PC-3 (cell line): ENCODE measurements around the gene MGAT5. TPM values are rescaled to one million over a fixed set of nuclear protein-coding genes. Genes with fewer than 3 reads are reported as not detected.

ENCODE experiments used
- ATAC-seq: fragments of 200-7000 bp; cut with Tn5 transposase; 2 replicates; pipeline ENCODE4 v1.9.1; 2020; ENCODE audit warnings: mild to moderate bottlenecking, moderate library complexity
- BruUV-seq: library from RNA; stranded (reverse); fragments of 400-500 nt; replicated peaks from 2 replicates; lab custom pipeline; 2021; lab: Mats Ljungman, UMichigan
- CTCF ChIA-PET: fragments of 300-600 bp; sonication (Branson Sonifier 250); formaldehyde crosslinking; loops from one replicate; lab custom pipeline; 2022; ENCODE audit warnings: antibody characterized with exemption; lab: Charles Lee
- POLR2A ChIA-PET: fragments of 300-600 bp; sonication (Branson Sonifier 250); formaldehyde crosslinking; loops from one replicate; lab custom pipeline; 2022; ENCODE audit warnings: antibody characterized with exemption; ENCODE audit not compliant: unreplicated experiment; lab: Charles Lee
- DNase-seq: peaks from one replicate; pipeline ENCODE4 v3.0.0-alpha.2; 2015
- H2AFZ ChIP-seq: fragments of 300-600 bp; sonication (generic); 2 replicates; pipeline ENCODE4 v1.6.0; 2016; ENCODE audit warnings: antibody characterized with exemption, low read length
- H3F3A ChIP-seq: fragments of 300-600 bp; sonication (generic); one replicate; pipeline ENCODE4 v1.6.0; 2017; ENCODE audit warnings: antibody characterized with exemption, low read length, control low read depth, mild to moderate bottlenecking; ENCODE audit not compliant: unreplicated experiment
- H3K27ac ChIP-seq: fragments of 300-600 bp; sonication (generic); 2 replicates; pipeline ENCODE4 v1.5.1; 2016; ENCODE audit warnings: mild to moderate bottlenecking, low read length
- H3K27me3 ChIP-seq: fragments of 300-600 bp; sonication (generic); 2 replicates; pipeline ENCODE4 v1.6.1; 2016; ENCODE audit warnings: low read length, mixed read lengths
- H3K36me3 ChIP-seq: fragments of 300-600 bp; sonication (generic); 2 replicates; pipeline ENCODE4 v1.6.1; 2016; ENCODE audit warnings: low read depth, mixed run types, low read length, mixed read lengths
- H3K4me1 ChIP-seq: fragments of 300-600 bp; sonication (generic); 2 replicates; pipeline ENCODE4 v1.5.1; 2016; ENCODE audit warnings: low read length; ENCODE audit not compliant: insufficient read depth
- H3K4me2 ChIP-seq: fragments of 300-600 bp; sonication (generic); 2 replicates; pipeline ENCODE4 v1.6.0; 2016; ENCODE audit warnings: low read length
- H3K4me3 ChIP-seq: fragments of 300-600 bp; sonication (generic); 2 replicates; pipeline ENCODE4 v1.5.1; 2016; ENCODE audit warnings: mild to moderate bottlenecking, low read length, mixed read lengths
- H3K79me2 ChIP-seq: fragments of 300-600 bp; sonication (generic); 2 replicates; pipeline ENCODE4 v1.6.1; 2017; ENCODE audit warnings: low read length, mixed read lengths
- H3K9ac ChIP-seq: fragments of 300-600 bp; sonication (generic); 2 replicates; pipeline ENCODE4 v1.6.0; 2016; ENCODE audit warnings: mild to moderate bottlenecking, low read length
- H3K9me2 ChIP-seq: fragments of 300-600 bp; sonication (generic); replicated peaks from 2 replicates; pipeline ENCODE4 v1.6.1; 2016; ENCODE audit warnings: mixed run types, low read length, mixed read lengths
- H3K9me3 ChIP-seq: fragments of 300-600 bp; sonication (generic); 2 replicates; pipeline ENCODE4 v1.6.1; 2016; ENCODE audit warnings: low read length, mixed read lengths
- H4K20me1 ChIP-seq: fragments of 300-600 bp; sonication (generic); 2 replicates; pipeline ENCODE4 v1.6.1; 2016; ENCODE audit warnings: low read length, mixed read lengths
- CTCF ChIP-seq: fragments of 300-600 bp; sonication (generic); conservative IDR thresholded peaks from 2 replicates; pipeline ENCODE4 v1.5.1; 2017; ENCODE audit warnings: antibody characterized with exemption, low read depth, mild to moderate bottlenecking, low read length
- EZH2 ChIP-seq: fragments of 300-600 bp; sonication (generic); IDR thresholded peaks from one replicate; pipeline ENCODE4 v1.6.1; 2017; ENCODE audit warnings: antibody characterized with exemption, mild to moderate bottlenecking, low read length; ENCODE audit not compliant: unreplicated experiment
- EZH2phosphoT487 ChIP-seq: fragments of 300-600 bp; sonication (generic); IDR thresholded peaks from 2 replicates; pipeline ENCODE4 v1.6.1; 2018; ENCODE audit warnings: mild to moderate bottlenecking, antibody characterized with exemption, low read length, borderline replicate concordance
- intact Hi-C: fragments of 100-400 bp; cut with micrococcal nuclease; formaldehyde crosslinking; loops from 2 replicates; pipeline ENCODE4 v1.9.0; 2023
- total RNA-seq: library from RNA; depleted of rRNA; stranded (reverse); fragments of >200 nt; gene quantifications from 2 replicates; pipeline ENCODE4 v1.2.3, GENCODE V29; 2014

MGAT5 gene
- total RNA-seq, 1 experiment from 2014 or later = 33.8 TPM

GRCh38 chr2:134385195-134385594 lies 131.3 kb downstream of the MGAT5 start:
- ChIA-PET CTCF (no interaction called here), POLR2A (no interaction called here)
- H3K9me2 ChIP-seq = no peaks in the 10 kb centered on the region
- ATAC-seq (no peak), DNase-seq (no peak)
- H3K79me2 ChIP-seq = no peaks in the 10 kb centered on the region
- H3K27ac ChIP-seq = no peak overlapping the region
- no peak overlapping the region for H3K9ac ChIP-seq
- H3K4me3 ChIP-seq = no peak overlapping the region
- H3F3A ChIP-seq = no peaks in the 10 kb centered on the region
- no peak overlapping the region for H2AFZ ChIP-seq
- H3K4me2 ChIP-seq = no peak overlapping the region
- no peaks in the 10 kb centered on the region for H3K9me3 ChIP-seq
- H3K4me1 ChIP-seq = no peaks in the 10 kb centered on the region
- H4K20me1 ChIP-seq = no peaks in the 10 kb centered on the region
- no peaks in the 10 kb centered on the region for H3K27me3 ChIP-seq
- H3K36me3 ChIP-seq = 0 out of 2 replicates have a peak, but pooled peaks cover 3% of the 10 kb centered on the region
- TF ChIP-seq EZH2 (no peak), EZH2phosphoT487 (no peak), CTCF (no peak)
- intact Hi-C loops = no loop called here
- no TSS peak for BruUV-seq

DNA sequence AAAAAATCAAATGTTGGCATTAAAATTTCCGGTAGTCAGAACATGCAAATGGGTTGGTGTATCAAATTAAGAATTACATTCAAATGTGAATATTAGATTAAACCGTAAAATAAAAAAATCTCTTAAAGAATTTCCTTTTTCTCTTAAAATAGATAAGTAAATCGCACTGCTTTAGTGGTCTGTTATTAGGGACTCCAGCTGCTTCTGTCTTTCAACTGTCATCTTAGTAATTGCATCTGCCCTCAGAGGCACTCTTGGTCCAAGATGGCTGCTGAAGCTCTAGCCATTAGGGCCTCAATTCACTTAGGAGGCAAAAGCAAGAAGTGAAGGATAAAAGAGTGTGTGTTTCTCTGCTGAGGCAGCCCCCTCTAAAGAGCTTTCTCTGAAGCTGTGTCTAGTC lies 132.4 kb downstream of the MGAT5 start:
- Histone ChIP-seq H3K27ac (no peak overlapping the region), H3K9me3 (no peaks in the 10 kb centered on the region), H3K4me3 (no peak overlapping the region), H3F3A (no peaks in the 10 kb centered on the region), H3K4me1 (peaks cover 2% of the 10 kb centered on the region), H3K9me2 (no peaks in the 10 kb centered on the region), H4K20me1 (no peaks in the 10 kb centered on the region), H3K4me2 (no peak overlapping the region), H3K36me3 (0 out of 2 replicates have a peak, but pooled peaks cover 3% of the 10 kb centered on the region), H3K79me2 (no peaks in the 10 kb centered on the region), H2AFZ (no peak overlapping the region), H3K9ac (no peak overlapping the region), H3K27me3 (no peaks in the 10 kb centered on the region)
- ChIA-PET POLR2A (no interaction called here), CTCF (no interaction called here)
- no TSS peak for BruUV-seq
- DNase-seq (no peak), ATAC-seq (no peak)
- TF ChIP-seq CTCF = no peak
- TF ChIP-seq EZH2phosphoT487 = no peak
- TF ChIP-seq EZH2 = no peak
- intact Hi-C loops = no loop called here

GRCh38 chr2:134389381-134389780 lies 135.5 kb downstream of the MGAT5 start:
- BruUV-seq = no TSS peak
- POLR2A ChIA-PET = no interaction called here
- Histone ChIP-seq H4K20me1 (no peaks in the 10 kb centered on the region), H3K27me3 (no peaks in the 10 kb centered on the region), H3K79me2 (no peaks in the 10 kb centered on the region), H3K4me1 (peaks cover 15% of the 10 kb centered on the region), H2AFZ (no peak overlapping the region), H3F3A (no peaks in the 10 kb centered on the region), H3K4me2 (no peak overlapping the region), H3K9me2 (no peaks in the 10 kb centered on the region), H3K4me3 (no peak overlapping the region), H3K36me3 (0 out of 2 replicates have a peak, but pooled peaks cover 3% of the 10 kb centered on the region), H3K9me3 (no peaks in the 10 kb centered on the region), H3K27ac (no peak overlapping the region), H3K9ac (no peak overlapping the region)
- no peak for TF ChIP-seq CTCF
- TF ChIP-seq EZH2 = no peak
- TF ChIP-seq EZH2phosphoT487 = no peak
- DNase-seq (no peak), ATAC-seq (no peak)
- CTCF ChIA-PET = no interaction called here
- intact Hi-C loops = no loop called here
